PC-3 (cell line): ENCODE results near the gene CT45A10. TPM values are rescaled to one million over a fixed set of nuclear protein-coding genes. Genes with fewer than 3 reads are reported as not detected.
"Not testable (repeated sequence)": the region's sequence is repeated elsewhere in the genome, so short reads cannot be mapped to it uniquely, and the experiment has no call there.

ENCODE experiments used
- ATAC-seq: fragments of 200-7000 bp; cut with Tn5 transposase; 2 replicates; pipeline ENCODE4 v1.9.1; 2020; ENCODE audit warnings: mild to moderate bottlenecking, moderate library complexity
- BruUV-seq: library from RNA; stranded (reverse); fragments of 400-500 nt; replicated peaks from 2 replicates; lab custom pipeline; 2021; lab: Mats Ljungman, UMichigan
- CTCF ChIA-PET: fragments of 300-600 bp; sonication (Branson Sonifier 250); formaldehyde crosslinking; loops from one replicate; lab custom pipeline; 2022; ENCODE audit warnings: antibody characterized with exemption; lab: Charles Lee
- POLR2A ChIA-PET: fragments of 300-600 bp; sonication (Branson Sonifier 250); formaldehyde crosslinking; loops from one replicate; lab custom pipeline; 2022; ENCODE audit warnings: antibody characterized with exemption; ENCODE audit not compliant: unreplicated experiment; lab: Charles Lee
- DNase-seq: peaks from one replicate; pipeline ENCODE4 v3.0.0-alpha.2; 2015
- H2AFZ ChIP-seq: fragments of 300-600 bp; sonication (generic); 2 replicates; pipeline ENCODE4 v1.6.0; 2016; ENCODE audit warnings: antibody characterized with exemption, low read length
- H3F3A ChIP-seq: fragments of 300-600 bp; sonication (generic); one replicate; pipeline ENCODE4 v1.6.0; 2017; ENCODE audit warnings: antibody characterized with exemption, low read length, control low read depth, mild to moderate bottlenecking; ENCODE audit not compliant: unreplicated experiment
- H3K27ac ChIP-seq: fragments of 300-600 bp; sonication (generic); 2 replicates; pipeline ENCODE4 v1.5.1; 2016; ENCODE audit warnings: mild to moderate bottlenecking, low read length
- H3K27me3 ChIP-seq: fragments of 300-600 bp; sonication (generic); 2 replicates; pipeline ENCODE4 v1.6.1; 2016; ENCODE audit warnings: low read length, mixed read lengths
- H3K36me3 ChIP-seq: fragments of 300-600 bp; sonication (generic); 2 replicates; pipeline ENCODE4 v1.6.1; 2016; ENCODE audit warnings: low read depth, mixed run types, low read length, mixed read lengths
- H3K4me1 ChIP-seq: fragments of 300-600 bp; sonication (generic); 2 replicates; pipeline ENCODE4 v1.5.1; 2016; ENCODE audit warnings: low read length; ENCODE audit not compliant: insufficient read depth
- H3K4me2 ChIP-seq: fragments of 300-600 bp; sonication (generic); 2 replicates; pipeline ENCODE4 v1.6.0; 2016; ENCODE audit warnings: low read length
- H3K4me3 ChIP-seq: fragments of 300-600 bp; sonication (generic); 2 replicates; pipeline ENCODE4 v1.5.1; 2016; ENCODE audit warnings: mild to moderate bottlenecking, low read length, mixed read lengths
- H3K79me2 ChIP-seq: fragments of 300-600 bp; sonication (generic); 2 replicates; pipeline ENCODE4 v1.6.1; 2017; ENCODE audit warnings: low read length, mixed read lengths
- H3K9ac ChIP-seq: fragments of 300-600 bp; sonication (generic); 2 replicates; pipeline ENCODE4 v1.6.0; 2016; ENCODE audit warnings: mild to moderate bottlenecking, low read length
- H3K9me2 ChIP-seq: fragments of 300-600 bp; sonication (generic); replicated peaks from 2 replicates; pipeline ENCODE4 v1.6.1; 2016; ENCODE audit warnings: mixed run types, low read length, mixed read lengths
- H3K9me3 ChIP-seq: fragments of 300-600 bp; sonication (generic); 2 replicates; pipeline ENCODE4 v1.6.1; 2016; ENCODE audit warnings: low read length, mixed read lengths
- H4K20me1 ChIP-seq: fragments of 300-600 bp; sonication (generic); 2 replicates; pipeline ENCODE4 v1.6.1; 2016; ENCODE audit warnings: low read length, mixed read lengths
- intact Hi-C: fragments of 100-400 bp; cut with micrococcal nuclease; formaldehyde crosslinking; loops from 2 replicates; pipeline ENCODE4 v1.9.0; 2023
- total RNA-seq: library from RNA; depleted of rRNA; stranded (reverse); fragments of >200 nt; gene quantifications from 2 replicates; pipeline ENCODE4 v1.2.3, GENCODE V29; 2014; rRNA removed

The CT45A10 gene
- total RNA-seq, 1 experiment from 2014 or later = not detected

GRCh38 chrX:135854438-135854837 is 38.8 kb downstream of the CT45A10 start, which contains the start of gene CT45A8:
TSS of gene CT45A8 (minus strand) at chrX:135854538. CDS start at chrX:135850783, 3,755 bp downstream.
- CTCF ChIA-PET, H3K9me3 ChIP-seq, H3K27ac ChIP-seq, DNase-seq, H3K27me3 ChIP-seq, H3K4me1 ChIP-seq, H3K9ac ChIP-seq, H3K9me2 ChIP-seq, BruUV-seq, H3F3A ChIP-seq, H3K79me2 ChIP-seq, ATAC-seq, H3K36me3 ChIP-seq, H4K20me1 ChIP-seq, H2AFZ ChIP-seq, intact Hi-C loops, H3K4me3 ChIP-seq, H3K4me2 ChIP-seq, POLR2A ChIA-PET: not testable (repeated sequence)

- H3K9me3 ChIP-seq, H3K4me3 ChIP-seq, H3F3A ChIP-seq, H3K79me2 ChIP-seq, H4K20me1 ChIP-seq, POLR2A ChIA-PET, H3K27ac ChIP-seq, H3K4me1 ChIP-seq, intact Hi-C loops, H3K27me3 ChIP-seq, H3K36me3 ChIP-seq, BruUV-seq, H3K4me2 ChIP-seq, DNase-seq, ATAC-seq, H2AFZ ChIP-seq, H3K9me2 ChIP-seq, CTCF ChIA-PET, H3K9ac ChIP-seq: not testable (repeated sequence)
These were observed 56.1 kb downstream of the CT45A10 start, which contains the start of gene CT45A7 for GRCh38 chrX:135837180-135837579. TSS of gene CT45A7 (minus strand) at chrX:135837280. CDS start at chrX:135833533, 3,747 bp downstream.

Other genes starting within 250 kb of the CT45A10 start
- not detected in 2 replicates for gene CT45A1, start 179.8 kb downstream of the CT45A10 start, total RNA-seq
- gene CT45A3, start 125.3 kb downstream of the CT45A10 start, total RNA-seq = not detected in 2 replicates
- not detected in 2 replicates for gene CT45A5, start 107.9 kb downstream of the CT45A10 start, total RNA-seq
- not detected in 2 replicates for gene CT45A6, start 90.7 kb downstream of the CT45A10 start, total RNA-seq
- not detected in 2 replicates for gene CT45A2, start 73.4 kb downstream of the CT45A10 start, total RNA-seq
- not detected in 2 replicates for gene CT45A7, start 56.2 kb downstream of the CT45A10 start, total RNA-seq
- gene CT45A8, start 38.9 kb downstream of the CT45A10 start, total RNA-seq = not detected in 2 replicates
- gene CT45A9, start 21.6 kb downstream of the CT45A10 start, total RNA-seq = not detected in 2 replicates
- gene SAGE1, start 272 bp upstream of the CT45A10 start, total RNA-seq = not detected in 2 replicates
- gene MMGT1, start 80.5 kb upstream of the CT45A10 start, total RNA-seq = 20.7 and 23.1 TPM in 2 replicates
- 13.4 and 14.4 TPM in 2 replicates for gene SLC9A6, start 92.0 kb upstream of the CT45A10 start, total RNA-seq